Measurements from ENCODE around the gene HPCA. TPM values are rescaled to one million over a fixed set of nuclear protein-coding genes. Genes with fewer than 3 reads are reported as not detected.
A peak's percentile ranks its signal among the peaks of the same experiment; 100 is the strongest.

The HPCA gene
- total RNA-seq, 2 experiments from 2014 or later: not detected

DNA sequence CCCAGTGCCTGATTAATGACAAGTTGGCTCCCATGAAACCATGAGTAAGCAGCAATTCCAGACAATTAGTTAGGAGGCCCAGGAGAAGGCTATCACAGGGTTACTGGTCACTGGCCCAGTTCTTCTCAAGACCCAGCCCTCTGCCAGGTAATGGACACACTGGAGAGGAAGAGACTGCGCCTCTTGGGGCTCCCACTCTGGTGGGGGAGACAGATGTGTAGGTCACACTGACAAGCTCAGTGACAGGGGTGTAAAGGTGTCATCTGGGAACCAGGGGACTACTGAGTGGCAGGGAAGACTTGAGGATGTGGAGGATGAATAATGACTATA, 4.9 kb downstream of the HPCA start:
- TF ChIP-seq, protein P1, sequence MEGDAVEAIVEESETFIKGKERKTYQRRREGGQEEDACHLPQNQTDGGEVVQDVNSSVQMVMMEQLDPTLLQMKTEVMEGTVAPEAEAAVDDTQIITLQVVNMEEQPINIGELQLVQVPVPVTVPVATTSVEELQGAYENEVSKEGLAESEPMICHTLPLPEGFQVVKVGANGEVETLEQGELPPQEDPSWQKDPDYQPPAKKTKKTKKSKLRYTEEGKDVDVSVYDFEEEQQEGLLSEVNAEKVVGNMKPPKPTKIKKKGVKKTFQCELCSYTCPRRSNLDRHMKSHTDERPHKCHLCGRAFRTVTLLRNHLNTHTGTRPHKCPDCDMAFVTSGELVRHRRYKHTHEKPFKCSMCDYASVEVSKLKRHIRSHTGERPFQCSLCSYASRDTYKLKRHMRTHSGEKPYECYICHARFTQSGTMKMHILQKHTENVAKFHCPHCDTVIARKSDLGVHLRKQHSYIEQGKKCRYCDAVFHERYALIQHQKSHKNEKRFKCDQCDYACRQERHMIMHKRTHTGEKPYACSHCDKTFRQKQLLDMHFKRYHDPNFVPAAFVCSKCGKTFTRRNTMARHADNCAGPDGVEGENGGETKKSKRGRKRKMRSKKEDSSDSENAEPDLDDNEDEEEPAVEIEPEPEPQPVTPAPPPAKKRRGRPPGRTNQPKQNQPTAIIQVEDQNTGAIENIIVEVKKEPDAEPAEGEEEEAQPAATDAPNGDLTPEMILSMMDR (IDR thresholded peaks at IDR 0.05): no peak
- intact Hi-C loops (cut with DNase I, micrococcal nuclease): no loop called here
- Mint-ChIP-seq H3K4me3 (peak overlapping the region; percentile 20), H3K27me3 (peaks cover 91% of the 10 kb centered on the region), H3K27ac (no peak overlapping the region), H3K36me3 (ENCODE audit: low read depth) (no peaks in the 10 kb centered on the region), H3K9me3 (no peaks in the 10 kb centered on the region), H3K4me1 (ENCODE audit: low read depth) (peaks cover 15% of the 10 kb centered on the region)
- peaks cover 24% of the 10 kb centered on the region for H3K4me1 ChIP-seq (ENCODE audit: insufficient read depth, low read length)
- CTCF ChIA-PET: no interaction called here
- no peak overlapping the region for H3K27ac ChIP-seq (ENCODE audit: low read depth in 1 of 2, low read length in 2 of 2)
- no peak overlapping the region for H3K4me3 ChIP-seq (ENCODE audit: low read length)
- POLR2A ChIA-PET: no interaction called here
- H3K9me3 ChIP-seq (ENCODE audit: control insufficient read depth in 1 of 2, insufficient read depth in 1 of 2, low read length in 2 of 2): peaks cover 0 to 28% of the 10 kb centered on the region in 2 experiments
- DNase-seq (no peak), ATAC-seq (ENCODE audit: poor library complexity) (no peak)
- H3K27me3 ChIP-seq (ENCODE audit: control insufficient read depth in 1 of 2, insufficient read depth in 2 of 2, low read length in 2 of 2): peaks cover 58 to 90% of the 10 kb centered on the region in 2 experiments
- no peaks in the 10 kb centered on the region for H3K36me3 ChIP-seq (ENCODE audit: insufficient read depth, low read length)

DNA sequence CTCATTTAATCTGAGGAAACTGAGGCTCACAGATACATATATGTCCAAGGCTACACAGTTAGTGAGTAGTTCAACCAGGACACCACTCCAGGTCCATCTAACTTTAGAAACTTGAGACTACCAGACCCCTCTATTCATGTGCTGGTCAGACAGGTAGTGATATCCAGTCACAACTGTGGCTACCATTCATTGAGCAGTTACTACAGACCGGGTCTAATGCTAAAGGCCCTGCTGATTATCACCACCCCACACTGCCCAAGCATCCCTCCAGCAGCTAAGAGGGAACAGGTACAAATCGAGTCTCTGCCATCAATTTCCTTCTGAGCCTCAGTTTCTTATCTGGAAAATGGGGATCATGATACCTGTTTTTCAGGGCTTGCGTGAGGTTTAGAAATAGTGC, 5.3 kb downstream of the HPCA start:
- Histone ChIP-seq H3K36me3 (ENCODE audit: insufficient read depth, low read length) (no peaks in the 10 kb centered on the region), H3K9me3 (ENCODE audit: control insufficient read depth in 1 of 2, insufficient read depth in 1 of 2, low read length in 2 of 2) (peaks cover 0 to 26% of the 10 kb centered on the region in 2 experiments), H3K4me1 (ENCODE audit: insufficient read depth, low read length) (peaks cover 21% of the 10 kb centered on the region), H3K27ac (ENCODE audit: low read depth in 1 of 2, low read length in 2 of 2) (no peak overlapping the region), H3K27me3 (ENCODE audit: control insufficient read depth in 1 of 2, insufficient read depth in 2 of 2, low read length in 2 of 2) (peaks cover 58 to 90% of the 10 kb centered on the region in 2 experiments), H3K4me3 (ENCODE audit: low read length) (no peak overlapping the region)
- intact Hi-C loops (cut with DNase I, micrococcal nuclease): no loop called here
- CTCF ChIA-PET: no interaction called here
- TF ChIP-seq, protein P1 (IDR thresholded peaks at IDR 0.05): no peak
- peaks cover 93% of the 10 kb centered on the region for H3K27me3 Mint-ChIP-seq
- no peak overlapping the region for H3K27ac Mint-ChIP-seq
- H3K4me3 Mint-ChIP-seq: no peak overlapping the region
- peaks cover 17% of the 10 kb centered on the region for H3K4me1 Mint-ChIP-seq (ENCODE audit: low read depth)
- no peaks in the 10 kb centered on the region for H3K9me3 Mint-ChIP-seq
- no peaks in the 10 kb centered on the region for H3K36me3 Mint-ChIP-seq (ENCODE audit: low read depth)
- POLR2A ChIA-PET: no interaction called here
- ATAC-seq (ENCODE audit: poor library complexity): no peak
- no peak for DNase-seq

DNA sequence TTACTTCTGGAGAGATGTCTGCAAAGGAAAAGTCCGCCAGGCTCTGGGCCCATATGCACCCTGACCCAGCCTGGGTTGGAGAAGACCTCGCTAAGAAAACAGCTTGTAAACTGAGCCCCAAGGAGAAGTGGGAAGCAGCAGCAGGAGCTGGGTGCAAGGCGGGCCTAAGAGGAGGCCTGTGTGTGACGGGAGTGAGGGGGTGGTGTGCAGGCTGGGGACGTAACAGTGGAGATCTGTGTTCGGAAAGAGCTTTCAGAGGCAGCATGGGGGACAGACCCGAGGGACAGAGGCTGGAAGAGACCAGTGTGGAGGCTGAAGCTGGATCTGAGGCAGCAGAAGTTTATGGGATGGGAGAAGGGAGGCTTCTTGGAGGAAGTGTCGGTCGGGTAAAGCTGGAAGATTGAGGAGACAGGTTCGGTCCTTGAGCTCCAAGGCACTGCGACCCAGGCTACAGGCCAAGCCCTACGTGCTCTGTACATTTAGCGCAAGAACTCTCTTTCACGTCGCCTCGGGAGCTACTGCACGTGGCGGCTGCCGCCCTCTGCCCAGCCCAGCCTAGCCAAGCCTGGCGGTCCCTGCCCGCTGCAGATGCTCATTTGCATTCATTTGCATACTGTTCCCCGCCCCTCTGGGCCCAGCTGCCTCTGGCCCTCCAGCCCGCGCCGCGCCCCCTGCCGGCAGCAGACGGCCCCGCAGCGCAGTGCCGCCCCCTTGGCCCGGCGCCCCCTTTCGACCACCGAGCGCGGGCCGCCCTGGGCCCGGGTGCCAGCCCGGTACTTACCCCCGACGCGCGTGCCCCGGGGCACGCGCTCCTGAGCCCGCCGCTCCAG, 6.3 kb downstream of the HPCA start:
- POLR2A ChIA-PET: no interaction called here
- H3K27me3 ChIP-seq (ENCODE audit: control insufficient read depth in 1 of 2, insufficient read depth in 2 of 2, low read length in 2 of 2): peaks cover 48 to 85% of the 10 kb centered on the region in 2 experiments
- ATAC-seq (ENCODE audit: poor library complexity): peak; percentile 54

More for the DNA sequence above, 6.3 kb downstream of the HPCA start:
- Mint-ChIP-seq H3K27me3 (peaks cover 93% of the 10 kb centered on the region), H3K4me1 (ENCODE audit: low read depth) (peaks cover 17% of the 10 kb centered on the region), H3K4me3 (peak overlapping the region; percentile 27), H3K9me3 (no peaks in the 10 kb centered on the region), H3K36me3 (ENCODE audit: low read depth) (no peaks in the 10 kb centered on the region), H3K27ac (no peak overlapping the region)
- TF ChIP-seq, protein P1 (IDR thresholded peaks at IDR 0.05): no peak
- H3K9me3 ChIP-seq (ENCODE audit: control insufficient read depth in 1 of 2, insufficient read depth in 1 of 2, low read length in 2 of 2): peaks cover 0 to 18% of the 10 kb centered on the region in 2 experiments
- intact Hi-C loops (cut with DNase I, micrococcal nuclease): no loop called here
- H3K4me3 ChIP-seq (ENCODE audit: low read length): peak overlapping the region; percentile 45
- no peaks in the 10 kb centered on the region for H3K36me3 ChIP-seq (ENCODE audit: insufficient read depth, low read length)
- peaks cover 15% of the 10 kb centered on the region for H3K4me1 ChIP-seq (ENCODE audit: insufficient read depth, low read length)
- no peak overlapping the region for H3K27ac ChIP-seq (ENCODE audit: low read depth in 1 of 2, low read length in 2 of 2)
- CTCF ChIA-PET: no interaction called here
- peak in 4 of 14 experiments; percentile 28 to 66 (median 50) for DNase-seq
